ENCODE measurements around the gene KLHDC10.
"Not testable (repeated sequence)": the region's sequence is repeated elsewhere in the genome, so short reads cannot be mapped to it uniquely, and the experiment has no call there.

The KLHDC10 gene

GRCh38 chr7:130174237-130174959 lies 104.1 kb downstream of the KLHDC10 start:
- no peak for TF ChIP-seq CTCF (IDR thresholded peaks at IDR 0.05; ENCODE audit: low read depth, low read length)
- Histone ChIP-seq H3K9me3 (no peaks in the 10 kb centered on the region), H3K36me3 (peaks cover 33% of the 10 kb centered on the region)

DNA sequence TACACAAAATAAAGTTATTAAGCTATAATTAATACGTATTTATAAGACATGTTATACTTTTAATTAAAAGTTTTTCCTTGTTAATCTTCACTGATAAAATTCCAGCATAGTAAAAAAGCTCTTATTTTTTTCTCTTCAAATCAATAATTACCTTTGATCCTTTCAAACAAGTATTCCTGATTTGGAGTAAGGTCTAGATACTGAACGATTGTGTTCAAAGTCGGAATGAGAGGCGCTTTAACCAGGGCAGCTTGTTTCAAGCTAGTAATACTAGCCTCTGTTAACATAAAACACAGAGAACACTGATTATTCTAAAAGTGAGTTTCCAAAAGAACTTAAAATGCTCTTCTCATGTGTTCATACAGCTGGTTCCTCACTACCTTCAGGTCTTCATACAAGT lies 107.9 kb downstream of the KLHDC10 start:
- H3K36me3 ChIP-seq, result peaks cover 31% of the 10 kb centered on the region
- DNase-seq, result no peak

More at GRCh38 chr7:130174237-130174959, 104.1 kb downstream of the KLHDC10 start:
- no peak for DNase-seq
- Histone ChIP-seq H3K4me1 (no peaks in the 10 kb centered on the region), H3K4me3 (ENCODE audit: low read depth, low read length) (no peak overlapping the region), H3K27me3 (no peaks in the 10 kb centered on the region)

DNA sequence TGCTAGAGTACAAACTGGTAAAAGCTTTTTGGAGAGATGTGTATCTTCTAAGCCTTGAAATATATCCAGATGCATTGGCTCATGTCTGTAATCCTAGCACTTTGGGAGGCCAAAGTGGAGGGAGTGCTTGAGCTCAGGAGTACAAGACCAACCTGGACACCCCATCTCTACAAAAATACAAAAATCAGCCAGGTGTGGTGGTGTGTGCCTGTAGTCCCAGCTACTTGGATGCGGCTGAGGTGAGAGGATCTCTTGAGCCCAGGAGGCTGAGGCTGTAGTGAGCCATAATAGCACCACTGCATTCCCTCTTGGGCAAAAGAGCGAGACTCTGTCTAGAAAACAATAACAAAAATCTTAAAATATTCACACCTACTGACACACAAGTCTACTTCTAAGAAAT lies 109.3 kb downstream of the KLHDC10 start:
- Histone ChIP-seq H3K27me3 (no peaks in the 10 kb centered on the region), H3K36me3 (peaks cover 25% of the 10 kb centered on the region), H3K9me3 (no peaks in the 10 kb centered on the region), H3K4me3 (ENCODE audit: low read depth, low read length) (no peak overlapping the region), H3K4me1 (no peaks in the 10 kb centered on the region)
- DNase-seq, result no peak
- TF ChIP-seq CTCF (IDR thresholded peaks at IDR 0.05; ENCODE audit: low read depth, low read length), result no peak

More for the DNA sequence above, 107.9 kb downstream of the KLHDC10 start:
- Histone ChIP-seq H3K9me3 (no peaks in the 10 kb centered on the region), H3K4me3 (ENCODE audit: low read depth, low read length) (no peak overlapping the region), H3K27me3 (no peaks in the 10 kb centered on the region), H3K4me1 (no peaks in the 10 kb centered on the region)
- no peak for TF ChIP-seq CTCF (IDR thresholded peaks at IDR 0.05; ENCODE audit: low read depth, low read length)

- Histone ChIP-seq H3K4me1 (no peaks in the 10 kb centered on the region), H3K36me3 (peaks cover 21% of the 10 kb centered on the region), H3K27me3 (no peaks in the 10 kb centered on the region), H3K9me3 (no peaks in the 10 kb centered on the region), H3K4me3 (ENCODE audit: low read depth, low read length) (no peak overlapping the region)
- no peak for DNase-seq
- no peak for TF ChIP-seq CTCF (IDR thresholded peaks at IDR 0.05; ENCODE audit: low read depth, low read length)
Observed at GRCh38 chr7:130180571-130181262, 110.4 kb downstream of the KLHDC10 start.

GRCh38 chr7:130181263-130181605 lies 110.9 kb downstream of the KLHDC10 start:
- H3K36me3 ChIP-seq, result peaks cover 21% of the 10 kb centered on the region
- no peaks in the 10 kb centered on the region for H3K27me3 ChIP-seq
- no peak for DNase-seq
- H3K4me3 ChIP-seq (ENCODE audit: low read depth, low read length), result no peak overlapping the region
- no peak for TF ChIP-seq CTCF (IDR thresholded peaks at IDR 0.05; ENCODE audit: low read depth, low read length)
- H3K4me1 ChIP-seq, result no peaks in the 10 kb centered on the region
- no peaks in the 10 kb centered on the region for H3K9me3 ChIP-seq

DNA sequence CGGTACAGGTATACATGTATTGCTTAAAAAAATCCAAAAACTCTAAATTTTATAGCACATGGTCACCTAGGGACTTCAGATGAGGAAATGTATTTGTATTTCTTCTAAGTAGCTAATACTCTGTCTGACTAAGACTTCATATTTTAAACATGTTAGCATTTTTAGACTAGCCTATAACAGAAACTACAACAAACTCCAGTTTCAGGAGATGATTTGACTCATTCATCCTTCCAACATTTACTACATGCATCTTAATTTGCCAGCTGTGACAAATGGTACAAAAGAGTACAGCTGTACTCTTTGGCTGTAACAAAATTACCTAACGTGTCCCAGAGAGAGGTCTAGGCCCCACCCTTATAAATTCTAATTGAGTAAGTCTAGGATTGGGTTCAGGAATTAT lies 112.7 kb downstream of the KLHDC10 start:
- Histone ChIP-seq H3K36me3 (peaks cover 21% of the 10 kb centered on the region), H3K4me1 (no peaks in the 10 kb centered on the region), H3K4me3 (ENCODE audit: low read depth, low read length) (no peak overlapping the region), H3K9me3 (no peaks in the 10 kb centered on the region), H3K27me3 (no peaks in the 10 kb centered on the region)
- DNase-seq, result no peak
- TF ChIP-seq CTCF (IDR thresholded peaks at IDR 0.05; ENCODE audit: low read depth, low read length), result no peak

GRCh38 chr7:130184349-130184748 lies 114.0 kb downstream of the KLHDC10 start:
- not testable (repeated sequence) for H3K27me3 ChIP-seq; DNase-seq; H3K4me1 ChIP-seq; H3K4me3 ChIP-seq (ENCODE audit: low read depth, low read length); H3K9me3 ChIP-seq
- peaks cover 21% of the 10 kb centered on the region for H3K36me3 ChIP-seq
